IMR-90 (cell line): ENCODE data around the gene CDCP1. TPM values are rescaled to one million over a fixed set of nuclear protein-coding genes. Genes with fewer than 3 reads are reported as not detected.

Experiments used
- ATAC-seq: fragments of 200-7000 bp; cut with Tn5 transposase; 2 replicates; pipeline ENCODE4 v1.9.1; 2020; ENCODE audit warnings: low read depth, mild to moderate bottlenecking, moderate library complexity
- BruUV-seq: library from RNA; stranded (reverse); fragments of 400-500 nt; replicated peaks from 2 replicates; lab custom pipeline; 2021; lab: Mats Ljungman, UMichigan
- CTCF ChIA-PET: fragments of 300-600 bp; formaldehyde crosslinking; extraction: SDS; loops from one replicate; lab custom pipeline; 2021; ENCODE audit warnings: antibody characterized with exemption; lab: Yijun Ruan, JAX
- POLR2A ChIA-PET: fragments of 300-600 bp; sonication (Branson Sonifier 250); formaldehyde crosslinking; loops from one replicate; lab custom pipeline; 2022; ENCODE audit warnings: antibody characterized with exemption; ENCODE audit not compliant: unreplicated experiment; lab: Charles Lee
- DNase-seq: peaks from one replicate; pipeline ENCODE4 v3.0.0; 2013
- H2AFZ ChIP-seq: replicated peaks from 2 replicates; pipeline ENCODE3; 2013; ENCODE audit warnings: low read length, mild to moderate bottlenecking; ENCODE audit not compliant: poor library complexity
- H2AK5ac ChIP-seq: 2 replicates; pipeline ENCODE4 v1.6.1; 2013; ENCODE audit warnings: low read depth, low read length, inconsistent platforms
- H2AK9ac ChIP-seq: replicated peaks from 2 replicates; pipeline ENCODE3; 2013; ENCODE audit warnings: mild to moderate bottlenecking, low read depth, low read length, moderate library complexity; ENCODE audit not compliant: poor library complexity
- H2BK120ac ChIP-seq: 2 replicates; pipeline ENCODE4 v1.6.1; 2013; ENCODE audit warnings: low read depth, low read length, inconsistent platforms
- H2BK15ac ChIP-seq: 3 replicates; pipeline ENCODE4 v1.6.1; 2013; ENCODE audit warnings: low read depth, low read length, inconsistent platforms
- H2BK20ac ChIP-seq: 2 replicates; pipeline ENCODE4 v1.6.1; 2013; ENCODE audit warnings: low read depth, mild to moderate bottlenecking, inconsistent platforms, low read length, moderate library complexity
- H2BK5ac ChIP-seq: 2 replicates; pipeline ENCODE4 v1.6.1; 2013; ENCODE audit warnings: mild to moderate bottlenecking, low read depth, low read length, inconsistent platforms; ENCODE audit not compliant: poor library complexity, severe bottlenecking
- H3K14ac ChIP-seq: replicated peaks from 2 replicates; pipeline ENCODE4 v1.6.1; 2013; ENCODE audit warnings: low read depth, low read length, inconsistent platforms
- H3K18ac ChIP-seq: 2 replicates; pipeline ENCODE4 v1.6.1; 2013; ENCODE audit warnings: low read depth, low read length, control low read depth
- H3K23ac ChIP-seq: 2 replicates; pipeline ENCODE4 v1.6.1; 2013; ENCODE audit warnings: low read depth, low read length, inconsistent platforms
- H3K27ac ChIP-seq: 2 replicates; pipeline ENCODE4 v1.5.1; 2013; ENCODE audit warnings: mild to moderate bottlenecking, control low read depth, low read length; ENCODE audit not compliant: insufficient read depth
- H3K27me3 ChIP-seq: 2 replicates; pipeline ENCODE4 v1.6.1; 2013; ENCODE audit warnings: low read length; ENCODE audit not compliant: control insufficient read depth, insufficient read depth
- H3K36me3 ChIP-seq: 2 replicates; pipeline ENCODE4 v1.6.1; 2013; ENCODE audit warnings: low read length, mixed read lengths; ENCODE audit not compliant: control insufficient read depth, insufficient read depth
- H3K4ac ChIP-seq: 2 replicates; pipeline ENCODE4 v1.6.1; 2013; ENCODE audit warnings: low read depth, low read length, inconsistent platforms
- H3K4me1 ChIP-seq: 2 replicates; pipeline ENCODE4 v1.6.1; 2013; ENCODE audit warnings: low read length, mixed read lengths; ENCODE audit not compliant: control insufficient read depth, insufficient read depth
- H3K4me2 ChIP-seq: 2 replicates; pipeline ENCODE4 v1.6.1; 2013; ENCODE audit warnings: low read depth, mild to moderate bottlenecking, control low read depth, low read length, moderate library complexity
- H3K4me3 ChIP-seq: 2 replicates; pipeline ENCODE4 v1.5.1; 2013; ENCODE audit warnings: low read depth, mild to moderate bottlenecking, control low read depth, low read length, moderate library complexity; ENCODE audit not compliant: insufficient read depth
- H3K56ac ChIP-seq: 2 replicates; pipeline ENCODE4 v1.6.1; 2013; ENCODE audit warnings: low read length, inconsistent platforms; ENCODE audit not compliant: insufficient read depth; ENCODE audit errors: extremely low read depth
- H3K79me1 ChIP-seq, 2 experiments: 2 replicates each; pipeline ENCODE4 v1.6.1; 2013; ENCODE audit warnings: low read length in 2 of 2, inconsistent platforms in 1 of 2, low read depth in 1 of 2
- H3K9ac ChIP-seq: 2 replicates; pipeline ENCODE4 v1.6.1; 2013; ENCODE audit warnings: low read depth, low read length, control low read depth
- H3K9me1 ChIP-seq: 2 replicates; pipeline ENCODE4 v1.6.1; 2013; ENCODE audit warnings: low read length, inconsistent platforms; ENCODE audit not compliant: insufficient read depth
- H3K9me3 ChIP-seq: 2 replicates; pipeline ENCODE4 v1.6.1; 2013; ENCODE audit warnings: low read length; ENCODE audit not compliant: control insufficient read depth, insufficient read depth
- H4K20me1 ChIP-seq: 2 replicates; pipeline ENCODE4 v1.6.1; 2013; ENCODE audit warnings: low read length, inconsistent platforms; ENCODE audit not compliant: insufficient read depth
- H4K5ac ChIP-seq: 2 replicates; pipeline ENCODE4 v1.6.1; 2013; ENCODE audit warnings: mild to moderate bottlenecking, low read depth, low read length, control low read depth
- H4K8ac ChIP-seq, 2 experiments: 2 replicates each; pipeline ENCODE4 v1.6.1; 2013; ENCODE audit warnings: low read depth in 2 of 2, low read length in 2 of 2, control low read depth in 1 of 2, inconsistent platforms in 1 of 2
- H4K91ac ChIP-seq: 2 replicates; pipeline ENCODE4 v1.6.1; 2013; ENCODE audit warnings: low read depth, low read length, inconsistent platforms; ENCODE audit not compliant: insufficient read depth
- BHLHE40 ChIP-seq: fragments of 150-350 bp; IDR thresholded peaks from 2 replicates; pipeline ENCODE4 v1.6.1; 2016; ENCODE audit warnings: mild to moderate bottlenecking, low read depth, low read length
- CEBPB ChIP-seq: IDR thresholded peaks from 2 replicates; pipeline ENCODE4 v1.6.1; 2012; ENCODE audit warnings: low read depth, low read length, improper control_type of control experiment
- CHD1 ChIP-seq: IDR thresholded peaks from 2 replicates; pipeline ENCODE4 v1.6.1; 2012; ENCODE audit warnings: low read depth, low read length, improper control_type of control experiment
- CTCF ChIP-seq: conservative IDR thresholded peaks from 2 replicates; pipeline ENCODE4 v1.5.1; 2012; ENCODE audit warnings: mild to moderate bottlenecking, low read depth, low read length, improper control_type of control experiment
- ELK1 ChIP-seq: fragments of 150-350 bp; IDR thresholded peaks from 2 replicates; pipeline ENCODE4 v1.6.1; 2016; ENCODE audit warnings: low read depth, mild to moderate bottlenecking, low read length, moderate library complexity, borderline replicate concordance
- FOS ChIP-seq: fragments of 150-350 bp; IDR thresholded peaks from 2 replicates; pipeline ENCODE4 v1.6.1; 2016; ENCODE audit warnings: low read depth, low read length
- MAFK ChIP-seq: IDR thresholded peaks from 2 replicates; pipeline ENCODE4 v1.6.1; 2012; ENCODE audit warnings: low read depth, low read length, improper control_type of control experiment
- MAZ ChIP-seq: IDR thresholded peaks from 2 replicates; pipeline ENCODE4 v1.6.1; 2012; ENCODE audit warnings: low read depth, mild to moderate bottlenecking, low read length, improper control_type of control experiment, moderate library complexity, borderline replicate concordance
- MXI1 ChIP-seq: IDR thresholded peaks from 2 replicates; pipeline ENCODE4 v1.6.1; 2012; ENCODE audit warnings: low read depth, mild to moderate bottlenecking, low read length, moderate library complexity, borderline replicate concordance
- NFE2L2 ChIP-seq: fragments of 150-350 bp; IDR thresholded peaks from 2 replicates; pipeline ENCODE4 v1.6.1; 2016; ENCODE audit warnings: low read depth, mild to moderate bottlenecking, low read length
- POLR2A ChIP-seq: IDR thresholded peaks from 2 replicates; pipeline ENCODE4 v1.6.1; 2012; ENCODE audit warnings: mild to moderate bottlenecking, low read depth, low read length
- RAD21 ChIP-seq: IDR thresholded peaks from 2 replicates; pipeline ENCODE4 v1.6.1; 2012; ENCODE audit warnings: low read length, improper control_type of control experiment
- RCOR1 ChIP-seq: IDR thresholded peaks from 2 replicates; pipeline ENCODE4 v1.6.1; 2012; ENCODE audit warnings: mild to moderate bottlenecking, low read length, improper control_type of control experiment; ENCODE audit not compliant: insufficient replicate concordance
- RFX5 ChIP-seq: IDR thresholded peaks from 2 replicates; pipeline ENCODE4 v1.8.0; 2012; ENCODE audit warnings: low read depth, mild to moderate bottlenecking, low read length, moderate library complexity
- SMC3 ChIP-seq: fragments of 150-350 bp; IDR thresholded peaks from 2 replicates; pipeline ENCODE4 v1.6.1; 2016; ENCODE audit warnings: low read depth, mild to moderate bottlenecking, antibody characterized with exemption, low read length, moderate library complexity
- WGBS, 2 experiments: methylation state at CpG; one replicate each; pipeline versions ENCODE4 v1.1.5 to v1.1.7; 2013; ENCODE audit warnings: missing lambda C conversion rate in 2 of 2; ENCODE audit not compliant: insufficient read length in 1 of 2; ENCODE audit errors: extremely low coverage in 2 of 2; 5-methylcytosine and 5-hydroxymethylcytosine counted together
- dilution Hi-C: fragments of 300-500 bp; cut with HindIII; formaldehyde crosslinking; loops from one replicate; pipeline ENCODE4 v1.14.3; 2018; ENCODE audit warnings: low sequenced_read_pairs; ENCODE audit not compliant: unreplicated experiment
- in situ Hi-C: fragments of 300-500 bp; cut with MboI; formaldehyde crosslinking; loops from 3 replicates; pipeline ENCODE4 v1.14.3; 2019; ENCODE audit warnings: low sequenced_read_pairs, inconsistent platforms, mixed read lengths
- intact Hi-C: fragments of 100-400 bp; cut with micrococcal nuclease; formaldehyde crosslinking; loops from 2 replicates; pipeline ENCODE4 v1.10.0; 2022
- polyA plus RNA-seq, 3 experiments: library from polyadenylated mRNA; depleted of rRNA; stranded (reverse); fragments of >200 nt; gene quantifications; 2 replicates each; pipeline ENCODE4 v1.2.3, GENCODE V29; 2012; ENCODE audit warnings: low replicate concordance in 1 of 3
- total RNA-seq: library from RNA; depleted of rRNA; stranded (reverse); fragments of >200 nt; gene quantifications from 2 replicates; pipeline ENCODE4 v1.2.3, GENCODE V29; 2012
- TF ChIP-seq, protein P1 (sequence below): fragments of 150-350 bp; IDR thresholded peaks from 2 replicates; pipeline ENCODE4 v1.6.1; 2017; ENCODE audit warnings: mild to moderate bottlenecking, antibody characterized with exemption, low read length, low read depth

The CDCP1 gene
- total and polyA plus RNA-seq, 2 of the 4 experiments (the other 2 are of a cell fraction), result 2.5 to 3.8 TPM

DNA sequence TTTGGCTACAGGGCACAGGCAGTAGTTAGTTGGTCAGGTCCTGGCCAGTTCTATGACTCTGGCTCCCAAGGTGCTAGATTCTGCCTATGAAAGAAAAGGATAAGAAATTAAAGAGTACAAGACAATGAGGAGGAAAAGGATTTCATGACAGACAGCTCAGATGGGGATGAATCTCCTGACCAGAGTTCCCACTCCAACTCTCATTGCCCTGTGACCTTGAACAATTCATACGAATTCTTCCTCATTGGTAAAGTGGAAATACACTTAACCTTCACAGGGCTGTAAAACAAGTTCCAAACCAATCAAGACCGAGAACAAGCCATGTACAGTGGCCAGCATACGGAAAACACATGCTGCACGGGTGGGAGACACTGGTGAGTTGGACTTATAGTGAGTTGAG is 96.4 kb downstream of the CDCP1 start:
- in situ Hi-C loops, result loop anchor here (25.0 kb wide), 1 partner anchor 1037 kb away; no protein-coding TSS in a partner anchor
- peak overlapping the region; percentile 52; the same call in 1 of the 2 replicates for H2BK20ac ChIP-seq
- H3K18ac ChIP-seq, result peak overlapping the region; percentile 37; the same call in 1 of the 2 replicates
- peak overlapping the region; percentile 73; the same call in 1 of the 2 replicates for H2AK5ac ChIP-seq
- H3K9me3 ChIP-seq, result no peaks in the 10 kb centered on the region
- H3K4me1 ChIP-seq, result peaks cover 9% of the 10 kb centered on the region
- H3K56ac ChIP-seq, result no peak overlapping the region
- no peak overlapping the region for H2AK9ac ChIP-seq
- CTCF ChIA-PET, result no interaction called here
- H2BK5ac ChIP-seq, result no peak overlapping the region
- peaks cover 9% of the 10 kb centered on the region for H3K9me1 ChIP-seq
- no peaks in the 10 kb centered on the region for H3K36me3 ChIP-seq
- no peak overlapping the region for H4K8ac ChIP-seq
- no peak for ATAC-seq
- H2BK120ac ChIP-seq, result peak overlapping the region; percentile 76
- H4K91ac ChIP-seq, result peak overlapping the region; percentile 29; the same call in 1 of the 2 replicates
- H3K27me3 ChIP-seq, result no peaks in the 10 kb centered on the region
- no TSS peak for BruUV-seq
- POLR2A ChIA-PET, result no interaction called here
- dilution Hi-C loops, result loop anchor here (25.0 kb wide), 1 partner anchor 462 kb away; no protein-coding TSS in a partner anchor
- no peak for TF ChIP-seq MAFK
- TF ChIP-seq MAZ, result no peak
- no peak for TF ChIP-seq CHD1
- no peak for TF ChIP-seq CEBPB
- no peak for TF ChIP-seq RFX5
- TF ChIP-seq FOS, result no peak
- TF ChIP-seq POLR2A, result no peak
- TF ChIP-seq SMC3, result no peak
- no peak for TF ChIP-seq NFE2L2
- no peak for TF ChIP-seq CTCF
- no peak for TF ChIP-seq ELK1
- no peak for TF ChIP-seq RCOR1
- no peak for TF ChIP-seq RAD21
- no peak for TF ChIP-seq MXI1
- TF ChIP-seq, protein P1, sequence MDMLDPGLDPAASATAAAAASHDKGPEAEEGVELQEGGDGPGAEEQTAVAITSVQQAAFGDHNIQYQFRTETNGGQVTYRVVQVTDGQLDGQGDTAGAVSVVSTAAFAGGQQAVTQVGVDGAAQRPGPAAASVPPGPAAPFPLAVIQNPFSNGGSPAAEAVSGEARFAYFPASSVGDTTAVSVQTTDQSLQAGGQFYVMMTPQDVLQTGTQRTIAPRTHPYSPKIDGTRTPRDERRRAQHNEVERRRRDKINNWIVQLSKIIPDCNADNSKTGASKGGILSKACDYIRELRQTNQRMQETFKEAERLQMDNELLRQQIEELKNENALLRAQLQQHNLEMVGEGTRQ, result no peak
- TF ChIP-seq BHLHE40, result no peak
- H2AFZ ChIP-seq, result no peak overlapping the region
- H4K20me1 ChIP-seq, result no peaks in the 10 kb centered on the region
- WGBS, 2 experiments, result 93% methylated on average over 3 of the region's 4 CpGs; no CpG with 5 or more reads in 1 of the 2 experiments
- H3K14ac ChIP-seq, result 0 out of 2 replicates have a peak overlapping the region, but pooled peaks have one; percentile 8
- no peak for DNase-seq
- H3K4me2 ChIP-seq, result no peak overlapping the region
- H3K4me3 ChIP-seq, result no peak overlapping the region
- H4K5ac ChIP-seq, result no peak overlapping the region
- intact Hi-C loops, result loop anchor here (10.0 kb wide), 1 partner anchor 545 kb away; the partner anchor contains the start of gene LIMD1
- no peak overlapping the region for H3K9ac ChIP-seq
- peaks cover 0 to 3% of the 10 kb centered on the region in 2 experiments; a peak in 1 of 4 replicates for H3K79me1 ChIP-seq
- H3K4ac ChIP-seq, result peak overlapping the region; percentile 76
- peak overlapping the region; percentile 96; the same call in 2 of the 3 replicates for H2BK15ac ChIP-seq
- no peak overlapping the region for H3K23ac ChIP-seq
- H3K27ac ChIP-seq, result no peak overlapping the region
